ENCODE data around the gene CALML4.

CALML4 gene

GRCh38 chr15:68232449-68232848, 27.3 kb upstream of the CALML4 start:
- no peak overlapping the region for H3K9ac ChIP-seq (ENCODE audit: low read length)
- no peak overlapping the region for H3K27ac ChIP-seq (ENCODE audit: low read depth, low read length, poor library complexity, severe bottlenecking)
- no peaks in the 10 kb centered on the region for H4K20me1 ChIP-seq (ENCODE audit: insufficient read depth, low read length)
- no peaks in the 10 kb centered on the region; the same call in 1 of the 2 replicates for H3K36me3 ChIP-seq (ENCODE audit: insufficient read depth, low read length)
- H3K4me3 ChIP-seq (ENCODE audit: low read depth, low read length, poor library complexity, severe bottlenecking), result no peak overlapping the region
- H3K4me1 ChIP-seq (ENCODE audit: insufficient read depth, low read length, severe bottlenecking), result peaks cover 19% of the 10 kb centered on the region
- H3K9me3 ChIP-seq (ENCODE audit: low read length), result no peaks in the 10 kb centered on the region
- no peak overlapping the region for H2AFZ ChIP-seq (ENCODE audit: low read length)
- no peaks in the 10 kb centered on the region for H3K9me2 ChIP-seq (ENCODE audit: low read depth, low read length)
- peaks cover 14% of the 10 kb centered on the region for H3K79me2 ChIP-seq (ENCODE audit: insufficient read depth, low read length)
- TF ChIP-seq EZH2 (IDR thresholded peaks at IDR 0.05; ENCODE audit: borderline replicate concordance, low read length), result no peak
- no peak for TF ChIP-seq CTCF (IDR thresholded peaks at IDR 0.05; ENCODE audit: low read length)
- H3K4me2 ChIP-seq (ENCODE audit: low read length), result no peak overlapping the region
- no peaks in the 10 kb centered on the region for H3K27me3 ChIP-seq (ENCODE audit: insufficient read depth, low read length)
- H3F3A ChIP-seq (ENCODE audit: insufficient read depth, low read length), result no peaks in the 10 kb centered on the region

DNA sequence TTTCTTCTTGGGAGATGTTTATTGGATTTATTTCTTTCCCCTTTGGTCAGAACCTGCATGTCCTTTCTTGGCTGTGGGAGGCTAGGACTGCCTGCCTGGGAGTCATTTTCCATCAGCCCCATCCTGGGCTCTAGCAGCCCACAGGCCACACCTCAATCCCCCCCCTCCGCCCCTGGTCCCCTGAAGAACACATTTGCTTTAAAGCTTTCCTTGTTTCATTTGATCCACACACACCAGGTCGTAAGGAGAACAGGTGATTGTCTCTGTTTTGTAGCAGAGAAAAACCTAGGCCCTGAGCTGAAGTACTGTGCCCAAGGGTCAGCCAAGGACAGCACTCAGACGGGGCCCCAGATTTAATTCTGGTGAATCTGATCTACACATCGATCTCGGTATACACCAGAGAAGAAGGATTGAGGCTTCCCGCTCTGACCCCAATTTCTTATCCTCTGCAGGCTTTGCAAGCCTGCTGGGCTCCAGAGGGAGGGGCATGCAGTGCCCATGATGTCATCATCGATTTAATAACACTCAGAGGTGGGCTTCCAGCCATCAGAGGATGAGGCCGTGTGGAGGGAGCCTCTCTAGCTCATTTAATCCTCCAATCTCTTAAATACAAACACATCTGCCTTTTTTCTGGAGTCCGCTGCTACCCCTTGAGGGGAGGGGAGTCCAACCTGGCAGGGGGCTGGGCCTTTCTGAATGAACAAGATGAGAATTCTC, 26.1 kb upstream of the CALML4 start:
- H3K27ac ChIP-seq (ENCODE audit: low read depth, low read length, poor library complexity, severe bottlenecking), result no peak overlapping the region
- no peak overlapping the region for H3K9ac ChIP-seq (ENCODE audit: low read length)
- peaks cover 26% of the 10 kb centered on the region for H3K79me2 ChIP-seq (ENCODE audit: insufficient read depth, low read length)
- no peaks in the 10 kb centered on the region for H3K27me3 ChIP-seq (ENCODE audit: insufficient read depth, low read length)
- H4K20me1 ChIP-seq (ENCODE audit: insufficient read depth, low read length), result no peaks in the 10 kb centered on the region
- no peaks in the 10 kb centered on the region for H3K9me2 ChIP-seq (ENCODE audit: low read depth, low read length)
- no peaks in the 10 kb centered on the region for H3K9me3 ChIP-seq (ENCODE audit: low read length)
- H3K4me3 ChIP-seq (ENCODE audit: low read depth, low read length, poor library complexity, severe bottlenecking), result no peak overlapping the region
- peaks cover 25% of the 10 kb centered on the region for H3K4me1 ChIP-seq (ENCODE audit: insufficient read depth, low read length, severe bottlenecking)
- no peak overlapping the region for H2AFZ ChIP-seq (ENCODE audit: low read length)
- H3K4me2 ChIP-seq (ENCODE audit: low read length), result no peak overlapping the region
- no peaks in the 10 kb centered on the region; the same call in 1 of the 2 replicates for H3K36me3 ChIP-seq (ENCODE audit: insufficient read depth, low read length)
- TF ChIP-seq EZH2 (IDR thresholded peaks at IDR 0.05; ENCODE audit: borderline replicate concordance, low read length) (no peak), CTCF (IDR thresholded peaks at IDR 0.05; ENCODE audit: low read length) (no peak)
- H3F3A ChIP-seq (ENCODE audit: insufficient read depth, low read length), result no peaks in the 10 kb centered on the region

GRCh38 chr15:68230157-68231100, 25.3 kb upstream of the CALML4 start:
- no peaks in the 10 kb centered on the region for H3K36me3 ChIP-seq (ENCODE audit: insufficient read depth, low read length)
- no peaks in the 10 kb centered on the region for H3K27me3 ChIP-seq (ENCODE audit: insufficient read depth, low read length)
- peak overlapping the region; percentile 73 for H3K4me2 ChIP-seq (ENCODE audit: low read length)
- no peaks in the 10 kb centered on the region for H3K9me2 ChIP-seq (ENCODE audit: low read depth, low read length)
- peaks cover 33% of the 10 kb centered on the region for H3K4me1 ChIP-seq (ENCODE audit: insufficient read depth, low read length, severe bottlenecking)
- peak overlapping the region; percentile 77 for H3K4me3 ChIP-seq (ENCODE audit: low read depth, low read length, poor library complexity, severe bottlenecking)
- peaks cover 29% of the 10 kb centered on the region for H3K79me2 ChIP-seq (ENCODE audit: insufficient read depth, low read length)
- H2AFZ ChIP-seq (ENCODE audit: low read length), result no peak overlapping the region
- peak overlapping the region; percentile 45 for H3K27ac ChIP-seq (ENCODE audit: low read depth, low read length, poor library complexity, severe bottlenecking)
- peak overlapping the region; percentile 83; the same call in 1 of the 2 replicates for H3K9ac ChIP-seq (ENCODE audit: low read length)
- H3K9me3 ChIP-seq (ENCODE audit: low read length), result no peaks in the 10 kb centered on the region
- H3F3A ChIP-seq (ENCODE audit: insufficient read depth, low read length), result no peaks in the 10 kb centered on the region
- TF ChIP-seq EZH2 (IDR thresholded peaks at IDR 0.05; ENCODE audit: borderline replicate concordance, low read length), result no peak
- no peak for TF ChIP-seq CTCF (IDR thresholded peaks at IDR 0.05; ENCODE audit: low read length)
- no peaks in the 10 kb centered on the region for H4K20me1 ChIP-seq (ENCODE audit: insufficient read depth, low read length)

Measured in OCI-LY1 (cell line).